NCI-H2196 treated with DMSO at 0.1 percent for 48 hours (cell line): Measurements from ENCODE around the gene PDZRN3.

Experiments used
- DNase-seq: peaks from one replicate; lab custom pipeline; 2025; ENCODE audit not compliant: unreplicated experiment; lab: John Stamatoyannopoulos, UW

Gene PDZRN3

GRCh38 chr3:73624821-73625665 lies at the start of gene PDZRN3:
Gene PDZRN3, minus strand, starts transcription at chr3:73624941.
- no peak for DNase-seq

DNA sequence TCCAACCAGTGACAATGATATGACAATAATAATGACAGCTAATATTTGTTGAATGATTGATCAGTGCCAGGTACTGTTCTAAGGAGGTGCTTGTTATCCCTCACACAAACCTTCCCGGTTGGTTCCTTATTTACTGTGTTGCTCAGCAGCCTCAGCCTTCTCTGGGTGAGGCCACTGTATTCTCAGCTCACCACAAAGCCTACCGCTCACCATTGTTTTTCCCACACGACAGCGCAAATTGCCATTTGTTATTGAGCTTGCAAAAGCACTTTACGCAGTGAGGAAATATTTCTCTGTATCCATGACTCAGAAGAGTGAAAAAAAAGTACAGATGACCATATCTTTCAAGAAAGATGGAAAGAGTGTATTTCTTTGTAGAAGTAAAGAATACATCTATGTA lies 49.5 kb upstream of the PDZRN3 start:
- DNase-seq = no peak

- no peak for DNase-seq
These were observed 44.5 kb upstream of the PDZRN3 start for GRCh38 chr3:73669260-73669659.

DNA sequence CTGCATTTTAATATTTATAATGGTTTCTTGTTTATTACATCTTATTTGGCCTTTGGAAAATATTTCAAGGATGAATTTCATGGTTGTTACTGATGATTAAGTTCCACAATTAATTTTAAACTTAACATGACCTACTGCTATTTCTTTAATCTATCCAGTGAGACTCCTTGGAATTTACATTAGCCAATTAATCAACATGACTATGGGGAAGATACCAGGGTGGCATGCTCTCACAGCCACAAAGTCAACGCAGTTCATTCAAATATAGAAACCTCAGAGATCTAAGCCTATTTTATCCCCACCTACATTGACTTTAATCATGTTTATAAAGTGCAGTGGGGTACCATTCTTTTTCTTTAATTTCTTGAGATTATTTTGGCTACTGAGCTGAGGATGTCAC lies 43.6 kb upstream of the PDZRN3 start:
- DNase-seq = no peak

- no peak for DNase-seq
These were observed 43.1 kb upstream of the PDZRN3 start for GRCh38 chr3:73667889-73668288.

DNA sequence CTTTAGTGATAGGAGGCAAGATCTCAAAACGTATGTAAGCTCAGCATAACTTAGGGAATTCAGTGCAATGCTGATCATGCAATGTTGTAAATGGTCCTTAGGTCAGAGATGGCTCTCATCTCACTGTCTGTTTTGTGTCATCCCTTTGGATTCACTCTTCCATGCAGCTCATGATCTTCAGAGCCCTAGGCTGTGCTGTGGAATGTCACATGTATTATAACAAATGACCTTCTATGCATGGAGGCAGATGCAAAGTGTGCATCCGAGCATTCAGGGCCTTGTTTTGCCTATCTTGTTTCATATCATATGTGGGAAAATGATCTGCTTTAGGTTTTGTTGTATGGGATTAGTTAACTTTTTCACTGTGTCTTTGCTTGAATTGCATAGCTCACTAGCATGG lies 40.5 kb upstream of the PDZRN3 start:
- no peak for DNase-seq

DNA sequence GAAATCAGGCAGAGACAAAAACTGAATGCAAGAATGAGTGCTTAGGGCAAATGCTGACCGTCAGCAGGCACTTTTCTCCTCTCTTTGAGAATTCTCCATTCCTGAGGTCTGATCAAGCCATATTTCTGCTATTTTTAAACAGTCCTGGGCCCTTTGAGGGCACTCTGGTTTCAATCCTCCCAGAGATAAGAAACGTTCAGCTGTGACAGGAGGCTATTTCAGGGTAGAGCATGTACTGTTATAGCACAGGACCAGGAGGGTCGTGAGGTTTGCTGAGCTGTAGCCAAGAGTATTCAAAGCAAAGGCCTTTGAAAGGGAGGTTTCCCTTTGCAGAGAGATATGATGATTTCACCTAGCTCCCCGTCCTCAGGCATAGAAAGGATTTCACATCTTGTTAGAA lies 39.6 kb upstream of the PDZRN3 start:
- no peak for DNase-seq

DNA sequence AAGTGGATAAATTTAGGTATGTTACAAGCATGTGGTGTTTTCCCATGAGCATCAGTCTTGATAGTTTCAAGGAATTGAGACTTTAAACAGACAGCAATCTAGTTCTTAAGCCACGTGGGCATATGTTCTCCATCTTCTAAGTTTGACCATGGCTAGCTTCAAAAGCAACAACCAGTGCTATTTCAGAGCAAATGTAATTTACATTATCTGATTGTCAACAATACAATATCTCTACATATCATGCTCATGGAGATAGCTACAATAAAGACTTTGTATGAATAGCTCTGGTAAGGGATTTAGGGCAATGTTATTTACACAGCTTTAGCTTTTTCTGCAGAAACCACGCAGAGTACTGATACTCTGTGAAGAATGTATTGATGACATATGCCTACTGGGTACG lies 38.8 kb upstream of the PDZRN3 start:
- DNase-seq = no peak

- no peak for DNase-seq
These were observed 36.5 kb upstream of the PDZRN3 start for GRCh38 chr3:73661265-73661664.

GRCh38 chr3:73658227-73658626 lies 33.5 kb upstream of the PDZRN3 start:
- DNase-seq = no peak

DNA sequence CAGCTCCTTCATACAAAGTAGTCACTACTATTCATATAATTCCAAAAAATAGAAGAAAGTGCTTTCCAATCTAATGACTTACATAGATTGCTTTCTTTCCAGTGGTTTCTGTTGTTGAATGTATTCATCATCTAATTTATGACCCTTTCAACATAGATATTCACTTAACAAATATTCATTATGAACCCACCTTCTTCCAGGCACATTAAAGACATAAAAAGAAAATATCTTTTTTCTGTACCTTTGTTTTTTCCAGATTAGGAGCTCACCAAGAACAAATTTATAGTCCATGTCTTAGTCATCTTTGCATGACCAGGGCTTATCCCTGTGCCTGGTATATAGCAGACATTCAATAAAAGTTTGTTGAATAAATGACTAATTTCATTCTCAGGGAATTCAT lies 32.4 kb upstream of the PDZRN3 start:
- no peak for DNase-seq

DNA sequence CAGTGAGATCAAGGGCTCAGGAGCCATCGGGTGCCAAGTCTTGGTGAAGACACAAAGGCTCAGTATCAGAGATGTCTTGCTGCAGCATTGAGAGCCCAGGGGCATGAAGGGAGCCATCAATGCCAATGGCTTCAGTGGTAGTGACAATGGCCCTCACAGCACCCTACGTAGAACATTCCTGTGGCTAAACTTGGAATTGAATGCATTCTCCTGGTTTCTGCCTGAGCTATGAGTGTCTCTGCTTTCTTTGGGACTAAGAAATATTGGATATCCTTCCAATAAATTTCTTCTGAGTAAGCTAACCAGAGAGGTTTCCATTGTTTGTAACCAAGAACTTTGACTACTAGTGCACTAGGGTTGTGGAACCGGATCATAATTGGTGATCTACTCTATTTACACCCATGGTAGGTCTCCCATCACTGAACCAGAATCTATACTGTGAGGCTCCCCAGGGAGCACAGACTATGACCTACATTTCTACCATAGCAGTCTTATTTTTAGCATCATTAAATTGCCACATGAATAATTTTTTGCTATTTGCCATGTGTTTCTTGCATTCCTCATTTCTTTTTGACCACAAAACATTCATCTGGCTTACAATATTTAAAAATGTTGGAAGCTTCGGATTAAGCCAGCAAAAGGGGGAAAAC lies 31.6 kb upstream of the PDZRN3 start:
- DNase-seq = no peak

- DNase-seq = no peak
These were observed 30.5 kb upstream of the PDZRN3 start for GRCh38 chr3:73655197-73655596.

GRCh38 chr3:73653877-73654276 lies 29.1 kb upstream of the PDZRN3 start:
- no peak for DNase-seq

DNA sequence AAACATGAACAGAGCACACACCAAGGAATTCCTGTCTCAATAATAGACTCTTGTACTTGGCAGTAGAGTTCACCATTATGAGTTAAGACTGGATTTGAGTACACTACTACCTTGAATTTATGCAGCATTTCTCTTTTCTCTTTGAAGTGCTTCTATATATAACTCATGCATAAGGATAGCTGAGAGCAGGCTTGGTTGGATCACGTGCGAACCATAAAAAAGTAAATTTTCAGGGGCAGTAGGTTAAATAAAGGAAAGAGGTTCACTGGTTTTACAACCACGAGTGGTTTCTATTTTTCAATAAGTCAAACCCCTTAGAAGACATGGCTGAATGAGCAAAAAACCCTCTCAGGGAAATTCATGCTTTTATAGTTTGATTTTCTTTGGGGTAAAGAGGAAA lies 28.6 kb upstream of the PDZRN3 start:
- no peak for DNase-seq

- no peak for DNase-seq
These were observed 28.2 kb upstream of the PDZRN3 start for GRCh38 chr3:73652896-73653295.

DNA sequence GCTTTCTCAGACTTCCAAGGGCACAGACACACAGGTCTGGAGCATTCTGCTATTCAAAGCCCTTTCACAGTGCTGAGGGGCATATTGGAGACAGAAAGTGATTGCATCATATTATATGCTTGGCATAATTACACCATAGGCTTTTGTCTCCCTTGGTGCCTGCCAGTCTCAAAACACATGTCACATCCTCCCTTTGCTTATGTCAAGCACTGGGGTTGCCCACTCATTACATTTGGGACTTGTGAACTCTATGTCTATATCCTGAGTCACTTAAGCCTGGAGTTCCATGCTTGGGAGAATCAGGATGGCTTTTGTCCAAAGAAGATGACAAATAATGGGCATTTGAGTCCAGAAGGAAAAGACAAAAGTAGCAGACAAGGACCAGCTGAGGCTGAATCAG lies 12.3 kb upstream of the PDZRN3 start:
- DNase-seq = no peak

- DNase-seq = no peak
These were observed 10.5 kb upstream of the PDZRN3 start for GRCh38 chr3:73635254-73635653.

DNA sequence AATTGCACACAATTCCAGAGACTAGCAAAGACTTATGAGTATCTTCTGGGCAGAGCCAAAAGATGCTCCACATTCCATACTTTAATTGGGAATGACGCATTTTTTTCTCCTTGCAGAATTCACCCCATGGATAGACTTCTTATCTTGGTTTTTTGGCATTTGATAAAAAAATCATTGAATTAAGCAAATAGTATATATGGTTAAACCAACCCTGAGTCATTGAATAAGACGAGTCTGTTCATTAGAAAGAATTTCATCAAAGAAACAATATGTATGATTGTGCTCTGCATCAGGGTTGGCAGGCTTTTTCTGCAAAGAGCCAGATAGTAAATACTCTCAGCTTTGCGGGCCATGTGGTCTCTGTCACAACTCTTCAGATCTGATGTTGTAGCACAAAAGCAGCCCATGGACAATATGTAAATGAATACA lies 9.2 kb upstream of the PDZRN3 start:
- DNase-seq = no peak

DNA sequence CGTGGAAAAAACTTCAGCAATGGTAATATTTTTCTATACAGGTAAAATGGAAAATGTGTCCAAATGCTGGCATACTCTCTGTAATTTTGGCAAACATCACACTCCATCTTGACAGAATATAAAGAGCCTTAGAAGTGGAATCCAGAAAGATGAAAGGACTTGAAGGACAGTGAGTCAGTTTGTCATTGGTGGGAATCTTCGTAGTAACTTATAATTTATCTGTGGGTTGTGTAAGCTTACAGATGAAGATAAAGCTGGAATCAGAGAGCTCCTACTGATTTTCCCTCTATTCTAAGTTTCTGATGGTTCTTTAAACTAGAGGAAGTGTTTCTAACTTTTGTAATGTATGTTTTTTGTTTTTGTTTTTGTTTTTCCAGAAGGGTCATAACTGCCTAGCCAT lies 8.7 kb upstream of the PDZRN3 start:
- no peak for DNase-seq

DNA sequence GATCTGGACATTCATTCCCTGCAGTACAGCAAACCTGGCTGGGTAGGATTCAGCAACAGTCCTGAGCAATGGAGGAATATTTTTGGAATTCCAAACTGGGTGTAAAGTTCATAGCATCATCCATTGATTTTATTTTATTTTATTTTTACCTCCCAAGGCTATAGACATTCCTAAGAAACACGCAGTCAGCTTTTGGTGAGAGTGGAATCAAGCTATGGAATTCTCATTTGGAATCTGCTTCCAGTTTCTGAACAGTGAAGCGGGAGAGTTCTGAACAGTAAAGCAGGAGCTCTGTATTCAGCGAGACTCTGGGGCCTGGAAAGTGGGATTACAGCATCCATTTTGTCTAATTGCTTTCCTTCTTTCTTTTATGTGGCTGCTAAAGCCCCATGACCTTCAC lies 1.4 kb upstream of the PDZRN3 start:
- DNase-seq = no peak

GRCh38 chr3:73624017-73624820 lies 522 bp downstream of the PDZRN3 start:
- DNase-seq = no peak
